ENCODE data around the gene TOMM7. TPM values are rescaled to one million over a fixed set of nuclear protein-coding genes. Genes with fewer than 3 reads are reported as not detected.
"Not testable (repeated sequence)": the region's sequence is repeated elsewhere in the genome, so short reads cannot be mapped to it uniquely, and the experiment has no call there.

Gene TOMM7
- total RNA-seq, 1 donor from 2014 or later = 65.1 TPM

DNA sequence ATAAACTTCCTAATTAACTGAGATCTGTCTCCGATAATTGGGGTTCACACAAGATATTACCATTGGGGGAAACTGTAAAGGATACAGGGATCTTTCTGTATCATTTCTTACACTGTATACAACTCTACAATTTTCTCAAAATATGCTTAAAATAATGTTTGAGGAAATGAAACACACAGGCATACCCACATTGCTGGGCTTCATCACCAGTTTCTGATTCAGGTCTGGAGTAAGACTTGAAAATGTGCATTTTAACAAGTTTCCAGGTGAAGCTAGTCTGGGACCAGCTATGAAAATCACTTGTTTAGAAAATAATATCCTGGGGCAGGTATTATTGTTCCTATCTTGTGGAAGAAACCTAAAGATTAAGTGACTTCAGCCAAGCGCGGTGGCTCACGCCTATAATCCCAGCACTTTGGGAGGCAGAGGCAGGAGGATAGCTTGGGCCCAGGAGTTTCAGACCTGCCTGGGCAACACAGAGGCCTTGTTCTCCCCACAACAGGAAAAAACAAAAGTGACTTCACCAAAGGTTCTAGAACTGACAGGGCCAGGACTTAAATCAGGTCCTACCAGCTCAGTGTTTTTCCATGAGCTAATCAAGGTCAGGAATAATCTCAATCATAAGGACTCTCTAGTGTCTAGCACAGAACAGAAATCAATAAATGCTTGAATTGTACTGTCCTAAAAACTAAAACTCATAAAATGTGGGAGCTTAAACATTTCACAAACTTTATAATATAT is 12.6 kb downstream of the TOMM7 start:
- intact Hi-C loops (cut with DNase I) = no loop called here
- H3K4me1 ChIP-seq = no peaks in the 10 kb centered on the region
- H3K36me3 ChIP-seq = peaks cover 13 to 16% of the 10 kb centered on the region in 2 donors
- TF ChIP-seq, protein P1, sequence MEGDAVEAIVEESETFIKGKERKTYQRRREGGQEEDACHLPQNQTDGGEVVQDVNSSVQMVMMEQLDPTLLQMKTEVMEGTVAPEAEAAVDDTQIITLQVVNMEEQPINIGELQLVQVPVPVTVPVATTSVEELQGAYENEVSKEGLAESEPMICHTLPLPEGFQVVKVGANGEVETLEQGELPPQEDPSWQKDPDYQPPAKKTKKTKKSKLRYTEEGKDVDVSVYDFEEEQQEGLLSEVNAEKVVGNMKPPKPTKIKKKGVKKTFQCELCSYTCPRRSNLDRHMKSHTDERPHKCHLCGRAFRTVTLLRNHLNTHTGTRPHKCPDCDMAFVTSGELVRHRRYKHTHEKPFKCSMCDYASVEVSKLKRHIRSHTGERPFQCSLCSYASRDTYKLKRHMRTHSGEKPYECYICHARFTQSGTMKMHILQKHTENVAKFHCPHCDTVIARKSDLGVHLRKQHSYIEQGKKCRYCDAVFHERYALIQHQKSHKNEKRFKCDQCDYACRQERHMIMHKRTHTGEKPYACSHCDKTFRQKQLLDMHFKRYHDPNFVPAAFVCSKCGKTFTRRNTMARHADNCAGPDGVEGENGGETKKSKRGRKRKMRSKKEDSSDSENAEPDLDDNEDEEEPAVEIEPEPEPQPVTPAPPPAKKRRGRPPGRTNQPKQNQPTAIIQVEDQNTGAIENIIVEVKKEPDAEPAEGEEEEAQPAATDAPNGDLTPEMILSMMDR (IDR thresholded peaks at IDR 0.05) = no peak
- no peak for DNase-seq (ENCODE audit: low spot score in 2 of 2)
- H3K9me3 ChIP-seq = no peaks in the 10 kb centered on the region
- H3K27ac ChIP-seq = no peak overlapping the region
- no peaks in the 10 kb centered on the region for H3K27me3 ChIP-seq
- H3K4me3 ChIP-seq = no peak overlapping the region

DNA sequence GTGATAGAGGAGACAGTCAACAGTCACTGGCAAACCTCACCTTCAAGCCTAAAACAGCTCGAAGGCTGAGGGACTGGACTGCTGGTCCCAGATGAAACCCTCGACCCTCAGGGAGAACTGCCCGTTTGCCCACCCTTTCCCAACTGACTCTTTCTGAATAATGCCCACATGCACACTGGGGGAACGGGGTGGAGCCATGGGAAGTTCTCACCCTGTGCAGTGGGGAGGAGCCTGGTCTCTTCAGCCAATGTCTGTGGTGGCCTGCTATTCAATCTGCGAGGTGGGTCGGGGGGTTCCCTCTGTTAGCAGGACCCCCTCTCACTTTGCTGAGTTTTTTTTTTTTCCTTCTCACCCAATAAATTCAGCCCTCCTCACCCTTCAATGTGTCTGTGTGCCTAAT is 14.5 kb downstream of the TOMM7 start:
- Histone ChIP-seq H3K36me3 (peaks cover 4 to 10% of the 10 kb centered on the region in 2 donors), H3K4me3 (no peak overlapping the region), H3K27me3 (no peaks in the 10 kb centered on the region), H3K27ac (no peak overlapping the region), H3K4me1 (no peaks in the 10 kb centered on the region), H3K9me3 (no peaks in the 10 kb centered on the region)
- TF ChIP-seq, protein P1 (IDR thresholded peaks at IDR 0.05) = no peak
- no peak for DNase-seq (ENCODE audit: low spot score in 2 of 2)
- intact Hi-C loops (cut with DNase I) = no loop called here

DNA sequence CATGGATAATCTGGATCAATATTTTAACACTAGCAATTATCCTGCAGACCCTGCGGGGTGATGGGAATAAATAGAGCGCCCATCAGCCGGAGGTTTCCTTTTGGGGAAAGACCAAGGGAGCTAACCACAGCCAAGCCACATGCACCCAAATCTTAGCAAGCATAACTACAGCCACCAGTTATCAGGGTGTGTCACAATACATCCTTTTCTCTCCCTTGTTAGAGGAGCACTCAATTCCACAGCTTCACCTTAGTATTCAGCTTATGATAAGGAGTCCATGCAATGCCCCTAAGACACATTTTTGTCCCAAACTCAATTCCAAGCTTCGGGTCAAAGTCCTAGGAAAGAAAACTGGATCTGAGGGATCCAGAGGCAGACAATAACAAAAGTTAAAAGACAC is 15.9 kb downstream of the TOMM7 start:
- H3K36me3 ChIP-seq = no peaks in the 10 kb centered on the region
- H3K4me1 ChIP-seq = no peaks in the 10 kb centered on the region
- H3K4me3 ChIP-seq = no peak overlapping the region
- no peaks in the 10 kb centered on the region for H3K9me3 ChIP-seq
- no peaks in the 10 kb centered on the region for H3K27me3 ChIP-seq
- TF ChIP-seq, protein P1 (IDR thresholded peaks at IDR 0.05) = no peak
- no peak for DNase-seq (ENCODE audit: low spot score in 2 of 2)
- intact Hi-C loops (cut with DNase I) = no loop called here
- no peak overlapping the region for H3K27ac ChIP-seq

DNA sequence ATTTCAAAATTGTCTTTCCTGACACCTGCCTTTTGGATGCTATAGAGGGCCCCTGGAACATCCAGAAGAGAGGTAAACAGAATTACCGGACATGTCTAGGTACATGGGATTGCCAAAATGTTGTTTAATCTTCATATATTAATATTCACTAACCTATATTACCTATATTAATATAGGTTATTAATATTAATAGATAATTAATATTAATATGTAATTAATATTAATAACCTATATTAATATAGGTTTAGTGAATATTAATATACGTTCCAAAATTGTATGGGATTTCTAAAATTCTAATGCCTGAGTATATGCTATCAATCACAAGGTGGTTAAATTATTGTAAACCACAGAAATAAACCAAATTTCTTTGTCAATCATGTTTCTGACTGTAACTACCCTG is 17.4 kb downstream of the TOMM7 start:
- H3K27me3 ChIP-seq = no peaks in the 10 kb centered on the region
- no peak overlapping the region for H3K4me3 ChIP-seq
- intact Hi-C loops (cut with DNase I) = no loop called here
- TF ChIP-seq, protein P1 (IDR thresholded peaks at IDR 0.05) = no peak
- H3K36me3 ChIP-seq = no peaks in the 10 kb centered on the region
- no peak for DNase-seq (ENCODE audit: low spot score in 2 of 2)
- H3K27ac ChIP-seq = no peak overlapping the region
- H3K9me3 ChIP-seq = no peaks in the 10 kb centered on the region
- H3K4me1 ChIP-seq = no peaks in the 10 kb centered on the region

GRCh38 chr7:22802831-22803230 is 19.8 kb downstream of the TOMM7 start:
- intact Hi-C loops (cut with DNase I); H3K27me3 ChIP-seq; H3K27ac ChIP-seq; H3K36me3 ChIP-seq; H3K9me3 ChIP-seq; H3K4me1 ChIP-seq; H3K4me3 ChIP-seq; DNase-seq (ENCODE audit: low spot score in 2 of 2): not testable (repeated sequence)

GRCh38 chr7:22802426-22802825 is 20.2 kb downstream of the TOMM7 start:
- TF ChIP-seq, protein P1 (IDR thresholded peaks at IDR 0.05) = no peak
- H3K36me3 ChIP-seq = no peaks in the 10 kb centered on the region
- DNase-seq (ENCODE audit: low spot score in 2 of 2) = no peak
- no peaks in the 10 kb centered on the region for H3K9me3 ChIP-seq
- H3K4me1 ChIP-seq = no peaks in the 10 kb centered on the region
- intact Hi-C loops (cut with DNase I) = no loop called here
- no peak overlapping the region for H3K4me3 ChIP-seq
- no peaks in the 10 kb centered on the region for H3K27me3 ChIP-seq
- H3K27ac ChIP-seq = no peak overlapping the region

Data from ascending aorta (tissue), 2 donors.